ENCODE data around the gene SYT8. TPM values are rescaled to one million over a fixed set of nuclear protein-coding genes. Genes with fewer than 3 reads are reported as not detected.

The SYT8 gene
- total and polyA plus RNA-seq, 2 donors (not counting 1 experiment from before 2014, with no cell fraction given): not detected

DNA sequence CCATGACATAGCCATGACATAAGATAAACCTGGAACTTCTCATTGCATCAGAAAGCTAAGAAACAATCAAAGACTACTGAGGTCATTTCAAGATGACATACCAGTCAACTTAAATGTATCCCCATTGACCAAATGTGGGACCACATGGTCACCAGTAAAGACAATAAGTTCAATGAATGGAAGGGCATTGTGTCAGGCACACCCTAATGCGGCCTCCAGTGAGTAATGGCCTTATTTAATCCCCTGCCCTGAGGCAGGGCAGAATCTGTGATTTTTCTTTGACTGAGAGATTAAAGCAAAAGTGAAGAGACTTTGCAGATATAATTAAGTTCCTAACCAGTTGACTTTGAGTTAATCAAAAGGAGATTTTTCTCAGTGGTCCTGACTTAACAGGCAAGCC, 17.3 kb upstream of the SYT8 start:
- no peak overlapping the region for H3K4me2 ChIP-seq (replicated peaks; ENCODE audit: low read depth, low read length, poor library complexity, severe bottlenecking)
- ATAC-seq (ENCODE audit: low read depth): no peak
- WGBS (ENCODE audit: insufficient coverage): no CpG with 5 or more reads among the region's 1 CpG
- H2AFZ ChIP-seq (ENCODE audit: insufficient read depth, low read depth, low read length, poor library complexity, severe bottlenecking): no peak overlapping the region
- no peaks in the 10 kb centered on the region for H3K79me2 ChIP-seq (ENCODE audit: control insufficient read depth, insufficient read depth, low read length)
- Mint-ChIP-seq H3K4me3 (no peak overlapping the region), H3K4me1 (no peaks in the 10 kb centered on the region), H3K9me3 (ENCODE audit: insufficient read depth) (peaks cover 5% of the 10 kb centered on the region), H3K27me3 (peaks cover 17% of the 10 kb centered on the region), H3K27ac (no peak overlapping the region)
- peaks cover 0 to 10% (median 7%) of the 10 kb centered on the region in 3 donors for H3K9me3 ChIP-seq (ENCODE audit: control extremely low read depth in 1 of 3, control insufficient read depth in 2 of 3, insufficient read depth in 1 of 3, low read length in 2 of 3)
- no peaks in the 10 kb centered on the region for H3K36me3 ChIP-seq (replicated peaks in 1 of 2; ENCODE audit: control extremely low read depth in 1 of 2, control insufficient read depth in 1 of 2, extremely low read depth in 1 of 2, insufficient read depth in 2 of 2, low read length in 1 of 2)
- no peaks in the 10 kb centered on the region for H3K4me1 ChIP-seq (ENCODE audit: control insufficient read depth in 2 of 2, insufficient read depth in 2 of 2, low read length in 2 of 2)
- CTCF ChIA-PET: interaction anchor here (1.3 to 2.6 kb wide), 2 partner anchors 16 to 186 kb away, joined by 3 to 9 read pairs; no protein-coding TSS in a partner anchor
- DNase-seq: no peak
- TF ChIP-seq EZH2 (IDR thresholded peaks at IDR 0.05; ENCODE audit: borderline replicate concordance, insufficient read depth, low read depth, low read length, poor library complexity, severe bottlenecking): no peak
- TF ChIP-seq, protein P1, sequence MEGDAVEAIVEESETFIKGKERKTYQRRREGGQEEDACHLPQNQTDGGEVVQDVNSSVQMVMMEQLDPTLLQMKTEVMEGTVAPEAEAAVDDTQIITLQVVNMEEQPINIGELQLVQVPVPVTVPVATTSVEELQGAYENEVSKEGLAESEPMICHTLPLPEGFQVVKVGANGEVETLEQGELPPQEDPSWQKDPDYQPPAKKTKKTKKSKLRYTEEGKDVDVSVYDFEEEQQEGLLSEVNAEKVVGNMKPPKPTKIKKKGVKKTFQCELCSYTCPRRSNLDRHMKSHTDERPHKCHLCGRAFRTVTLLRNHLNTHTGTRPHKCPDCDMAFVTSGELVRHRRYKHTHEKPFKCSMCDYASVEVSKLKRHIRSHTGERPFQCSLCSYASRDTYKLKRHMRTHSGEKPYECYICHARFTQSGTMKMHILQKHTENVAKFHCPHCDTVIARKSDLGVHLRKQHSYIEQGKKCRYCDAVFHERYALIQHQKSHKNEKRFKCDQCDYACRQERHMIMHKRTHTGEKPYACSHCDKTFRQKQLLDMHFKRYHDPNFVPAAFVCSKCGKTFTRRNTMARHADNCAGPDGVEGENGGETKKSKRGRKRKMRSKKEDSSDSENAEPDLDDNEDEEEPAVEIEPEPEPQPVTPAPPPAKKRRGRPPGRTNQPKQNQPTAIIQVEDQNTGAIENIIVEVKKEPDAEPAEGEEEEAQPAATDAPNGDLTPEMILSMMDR (IDR thresholded peaks at IDR 0.05): no peak
- no peaks in the 10 kb centered on the region for H4K20me1 ChIP-seq (ENCODE audit: control insufficient read depth, insufficient read depth, low read length, poor library complexity, severe bottlenecking)
- H3K27ac ChIP-seq (ENCODE audit: low read length in 2 of 2): no peak overlapping the region
- no peaks in the 10 kb centered on the region for H3K27me3 ChIP-seq (replicated peaks in 1 of 4; ENCODE audit: control extremely low read depth in 1 of 4, control insufficient read depth in 3 of 4, insufficient read depth in 4 of 4, low read length in 3 of 4)
- H3K4me3 ChIP-seq (ENCODE audit: control extremely low read depth in 1 of 5, extremely low read depth in 1 of 5, insufficient read depth in 1 of 5, low read depth in 2 of 5, low read length in 4 of 5): no peak overlapping the region
- no peak overlapping the region for H3K9ac ChIP-seq (ENCODE audit: low read length)
- intact Hi-C loops (cut with micrococcal nuclease): no loop called here
- POLR2A ChIA-PET: no interaction called here

DNA sequence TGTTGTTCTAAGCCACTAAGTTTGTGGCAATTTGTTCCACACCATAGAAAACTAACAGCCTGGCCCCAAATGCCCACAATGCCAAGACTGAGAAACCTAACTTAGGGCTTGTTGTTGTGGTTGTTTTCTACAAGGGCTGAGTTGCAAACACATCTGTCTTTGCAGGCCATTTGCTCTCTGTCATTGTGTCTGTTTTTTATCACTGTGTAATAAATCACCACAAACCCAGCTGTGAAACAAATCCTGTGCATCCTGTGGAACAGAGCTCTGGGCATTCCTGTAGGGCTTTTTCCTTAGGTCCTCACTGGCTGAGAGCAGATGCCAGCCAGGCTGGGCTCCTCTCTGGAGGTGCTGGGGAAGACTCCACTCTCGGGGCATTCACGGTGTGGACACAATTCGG, 15.7 kb upstream of the SYT8 start:
- Mint-ChIP-seq H3K27me3 (peaks cover 12% of the 10 kb centered on the region), H3K4me3 (no peak overlapping the region), H3K27ac (no peak overlapping the region), H3K9me3 (ENCODE audit: insufficient read depth) (peaks cover 5% of the 10 kb centered on the region), H3K4me1 (no peaks in the 10 kb centered on the region)
- Histone ChIP-seq H4K20me1 (ENCODE audit: control insufficient read depth, insufficient read depth, low read length, poor library complexity, severe bottlenecking) (no peaks in the 10 kb centered on the region), H2AFZ (ENCODE audit: insufficient read depth, low read depth, low read length, poor library complexity, severe bottlenecking) (no peak overlapping the region), H3K27ac (ENCODE audit: low read length in 2 of 2) (no peak overlapping the region), H3K36me3 (replicated peaks in 1 of 2; ENCODE audit: control extremely low read depth in 1 of 2, control insufficient read depth in 1 of 2, extremely low read depth in 1 of 2, insufficient read depth in 2 of 2, low read length in 1 of 2) (no peaks in the 10 kb centered on the region), H3K4me2 (replicated peaks; ENCODE audit: low read depth, low read length, poor library complexity, severe bottlenecking) (no peak overlapping the region), H3K79me2 (ENCODE audit: control insufficient read depth, insufficient read depth, low read length) (no peaks in the 10 kb centered on the region), H3K4me3 (ENCODE audit: control extremely low read depth in 1 of 5, extremely low read depth in 1 of 5, insufficient read depth in 1 of 5, low read depth in 2 of 5, low read length in 4 of 5) (no peak overlapping the region), H3K9me3 (ENCODE audit: control extremely low read depth in 1 of 3, control insufficient read depth in 2 of 3, insufficient read depth in 1 of 3, low read length in 2 of 3) (peaks cover 0 to 10% (median 7%) of the 10 kb centered on the region in 3 donors), H3K4me1 (ENCODE audit: control insufficient read depth in 2 of 2, insufficient read depth in 2 of 2, low read length in 2 of 2) (no peaks in the 10 kb centered on the region), H3K27me3 (replicated peaks in 1 of 4; ENCODE audit: control extremely low read depth in 1 of 4, control insufficient read depth in 3 of 4, insufficient read depth in 4 of 4, low read length in 3 of 4) (no peaks in the 10 kb centered on the region), H3K9ac (ENCODE audit: low read length) (no peak overlapping the region)
- ChIA-PET POLR2A (no interaction called here), CTCF (interaction anchor here (1.0 to 2.6 kb wide), 2 partner anchors 14 to 125 kb away, joined by 4 to 9 read pairs; no protein-coding TSS in a partner anchor)
- TF ChIP-seq EZH2 (IDR thresholded peaks at IDR 0.05; ENCODE audit: borderline replicate concordance, insufficient read depth, low read depth, low read length, poor library complexity, severe bottlenecking): no peak
- TF ChIP-seq, protein P1 (IDR thresholded peaks at IDR 0.05): no peak
- DNase-seq (no peak), ATAC-seq (ENCODE audit: low read depth) (no peak)
- WGBS (ENCODE audit: insufficient coverage): 88% methylated on average over 3 of the region's 3 CpGs
- intact Hi-C loops (cut with micrococcal nuclease): no loop called here

All from B cell (primary cell).